ENCODE results near the gene SMOC2. TPM values are rescaled to one million over a fixed set of nuclear protein-coding genes. Genes with fewer than 3 reads are reported as not detected.

SMOC2 gene
- total RNA-seq, 1 donor from 2014 or later: 12.6 TPM

GRCh38 chr6:168695701-168696100, 254.7 kb downstream of the SMOC2 start:
- Histone ChIP-seq H3K27ac (no peak overlapping the region), H3K4me3 (no peak overlapping the region), H3K27me3 (ENCODE audit: low read depth) (no peaks in the 10 kb centered on the region), H3K9me3 (no peaks in the 10 kb centered on the region), H3K4me1 (no peaks in the 10 kb centered on the region), H3K36me3 (no peaks in the 10 kb centered on the region)
- intact Hi-C loops (cut with DNase I): no loop called here
- no peak for ATAC-seq
- no peak for TF ChIP-seq CTCF (IDR thresholded peaks at IDR 0.05)
- no peak for DNase-seq

DNA sequence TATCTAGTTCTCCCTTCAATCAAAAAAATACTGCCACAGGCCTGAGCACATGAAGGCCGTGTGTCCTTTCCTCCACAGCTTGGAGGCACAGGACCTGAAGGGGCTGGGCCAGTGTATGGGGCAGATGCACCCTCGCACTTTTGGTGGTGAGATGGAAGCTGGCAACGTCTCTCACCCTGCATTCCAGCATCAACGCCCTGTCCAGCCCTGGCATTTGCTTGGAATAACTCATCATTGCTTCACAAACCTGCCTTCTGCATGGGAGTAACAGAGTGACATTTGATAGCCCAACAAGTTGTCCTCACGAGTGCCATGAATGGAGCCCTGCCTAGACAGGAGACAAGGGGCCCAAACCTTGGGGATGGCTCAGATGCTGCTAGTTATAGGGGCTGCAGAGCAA, 257.9 kb downstream of the SMOC2 start:
- H3K4me1 ChIP-seq: no peaks in the 10 kb centered on the region
- intact Hi-C loops (cut with DNase I): no loop called here
- H3K4me3 ChIP-seq: no peak overlapping the region
- no peaks in the 10 kb centered on the region for H3K9me3 ChIP-seq
- TF ChIP-seq CTCF (IDR thresholded peaks at IDR 0.05): no peak
- DNase-seq (no peak), ATAC-seq (no peak)
- no peaks in the 10 kb centered on the region for H3K27me3 ChIP-seq (ENCODE audit: low read depth)
- H3K36me3 ChIP-seq: no peaks in the 10 kb centered on the region
- H3K27ac ChIP-seq: no peak overlapping the region

GRCh38 chr6:168699631-168700295, 258.8 kb downstream of the SMOC2 start:
- intact Hi-C loops (cut with DNase I): no loop called here
- ATAC-seq (no peak), DNase-seq (no peak)
- H3K4me1 ChIP-seq: no peaks in the 10 kb centered on the region
- H3K27me3 ChIP-seq (ENCODE audit: low read depth): no peaks in the 10 kb centered on the region
- H3K9me3 ChIP-seq: no peaks in the 10 kb centered on the region
- TF ChIP-seq CTCF (IDR thresholded peaks at IDR 0.05): no peak
- H3K4me3 ChIP-seq: no peak overlapping the region
- no peak overlapping the region for H3K27ac ChIP-seq
- H3K36me3 ChIP-seq: no peaks in the 10 kb centered on the region

DNA sequence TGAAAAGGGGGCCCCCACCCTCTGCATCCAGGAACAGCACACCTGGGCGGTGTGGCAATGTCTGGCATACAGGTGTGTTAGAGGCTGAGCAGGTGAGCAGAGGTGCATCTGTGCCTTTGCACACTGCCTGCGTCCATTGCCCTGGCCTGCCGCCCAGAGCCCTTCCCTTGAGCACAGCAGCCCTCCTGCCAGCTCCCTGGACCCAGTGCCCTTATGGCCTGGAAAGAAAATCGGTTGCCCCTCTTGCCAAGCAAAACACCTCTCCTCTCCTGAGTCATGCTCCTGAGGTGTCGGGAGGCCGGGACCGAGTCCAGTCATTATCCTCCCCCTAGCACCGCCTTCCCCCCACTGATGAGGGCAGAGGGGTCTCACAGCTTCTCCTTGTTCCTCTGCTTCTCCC, 259.9 kb downstream of the SMOC2 start:
- H3K27me3 ChIP-seq (ENCODE audit: low read depth): no peaks in the 10 kb centered on the region
- no peaks in the 10 kb centered on the region for H3K4me1 ChIP-seq
- no peaks in the 10 kb centered on the region for H3K36me3 ChIP-seq
- H3K4me3 ChIP-seq: no peak overlapping the region
- ATAC-seq (peak in 1 of 2 donors; percentile 18), DNase-seq (no peak)
- H3K9me3 ChIP-seq: no peaks in the 10 kb centered on the region
- intact Hi-C loops (cut with DNase I): no loop called here
- TF ChIP-seq CTCF (IDR thresholded peaks at IDR 0.05): no peak
- H3K27ac ChIP-seq: no peak overlapping the region

DNA sequence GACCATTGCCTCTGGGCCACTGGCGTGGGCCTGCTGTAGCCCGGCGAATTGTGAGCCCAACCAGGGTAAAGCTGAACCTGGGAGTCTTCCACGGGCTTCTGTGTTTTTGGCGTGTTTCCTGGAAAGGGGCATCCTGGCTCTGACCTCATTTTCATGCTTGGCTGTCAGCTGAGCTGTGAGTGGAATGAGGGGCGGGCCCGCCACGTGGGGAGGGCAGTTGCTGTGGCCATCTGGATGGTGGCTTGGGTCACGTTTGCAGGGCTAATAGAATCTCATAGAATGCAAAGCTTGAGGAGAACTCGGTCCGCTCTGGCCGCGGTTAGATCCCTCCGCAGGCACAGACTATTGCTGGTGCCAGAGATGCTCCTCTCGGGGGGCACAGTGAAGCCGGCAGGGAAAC, 263.0 kb downstream of the SMOC2 start:
- Histone ChIP-seq H3K27me3 (ENCODE audit: low read depth) (peaks cover 6% of the 10 kb centered on the region), H3K4me1 (no peaks in the 10 kb centered on the region), H3K4me3 (no peak overlapping the region), H3K27ac (no peak overlapping the region), H3K36me3 (no peaks in the 10 kb centered on the region), H3K9me3 (no peaks in the 10 kb centered on the region)
- intact Hi-C loops (cut with DNase I): no loop called here
- no peak for TF ChIP-seq CTCF (IDR thresholded peaks at IDR 0.05)
- ATAC-seq (no peak), DNase-seq (no peak)

Data from lower lobe of right lung (tissue), 2 donors.